Hepatocyte (in vitro differentiated cells): ENCODE measurements around the gene PCDHB7.
"Not testable (repeated sequence)": the region's sequence is repeated elsewhere in the genome, so short reads cannot be mapped to it uniquely, and the experiment has no call there.

Source experiments
- EZH2phosphoT487 ChIP-seq: fragments of 200-600 bp; sonication (generic); IDR thresholded peaks from one replicate; pipeline ENCODE4 v1.6.1; 2018; ENCODE audit warnings: antibody characterized with exemption, mild to moderate bottlenecking, low read depth, moderate library complexity; ENCODE audit not compliant: unreplicated experiment, severe bottlenecking
- TF ChIP-seq, protein P1 (sequence below): fragments of 200-600 bp; sonication (generic); IDR thresholded peaks from 2 replicates; pipeline ENCODE4 v1.5.1; 2016; ENCODE audit warnings: antibody characterized with exemption, mild to moderate bottlenecking; ENCODE audit not compliant: poor library complexity

GRCh38 chr5:141201126-141201525 lies 28.7 kb downstream of the PCDHB7 start:
- TF ChIP-seq, protein P1, sequence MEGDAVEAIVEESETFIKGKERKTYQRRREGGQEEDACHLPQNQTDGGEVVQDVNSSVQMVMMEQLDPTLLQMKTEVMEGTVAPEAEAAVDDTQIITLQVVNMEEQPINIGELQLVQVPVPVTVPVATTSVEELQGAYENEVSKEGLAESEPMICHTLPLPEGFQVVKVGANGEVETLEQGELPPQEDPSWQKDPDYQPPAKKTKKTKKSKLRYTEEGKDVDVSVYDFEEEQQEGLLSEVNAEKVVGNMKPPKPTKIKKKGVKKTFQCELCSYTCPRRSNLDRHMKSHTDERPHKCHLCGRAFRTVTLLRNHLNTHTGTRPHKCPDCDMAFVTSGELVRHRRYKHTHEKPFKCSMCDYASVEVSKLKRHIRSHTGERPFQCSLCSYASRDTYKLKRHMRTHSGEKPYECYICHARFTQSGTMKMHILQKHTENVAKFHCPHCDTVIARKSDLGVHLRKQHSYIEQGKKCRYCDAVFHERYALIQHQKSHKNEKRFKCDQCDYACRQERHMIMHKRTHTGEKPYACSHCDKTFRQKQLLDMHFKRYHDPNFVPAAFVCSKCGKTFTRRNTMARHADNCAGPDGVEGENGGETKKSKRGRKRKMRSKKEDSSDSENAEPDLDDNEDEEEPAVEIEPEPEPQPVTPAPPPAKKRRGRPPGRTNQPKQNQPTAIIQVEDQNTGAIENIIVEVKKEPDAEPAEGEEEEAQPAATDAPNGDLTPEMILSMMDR: not testable (repeated sequence)
- not testable (repeated sequence) for TF ChIP-seq EZH2phosphoT487
